DOHH2 (cell line): Measurements from ENCODE around the gene NRXN3.

Source experiments
- H3F3A ChIP-seq: fragments of 200-600 bp; sonication (generic), shearing (Covaris generic); 2 replicates; pipeline ENCODE4 v1.6.0; 2016; ENCODE audit warnings: antibody characterized with exemption, mild to moderate bottlenecking; ENCODE audit not compliant: control insufficient read depth, insufficient read depth
- H3K27ac ChIP-seq: fragments of 200-600 bp; sonication (generic); 2 replicates; pipeline ENCODE4 v1.5.1; 2014; ENCODE audit warnings: low read depth, mild to moderate bottlenecking, low read length, moderate library complexity
- H3K27me3 ChIP-seq: fragments of 200-600 bp; sonication (generic); 2 replicates; pipeline ENCODE4 v1.6.1; 2014; ENCODE audit warnings: mild to moderate bottlenecking, low read length, mixed read lengths; ENCODE audit not compliant: control insufficient read depth
- H3K36me3 ChIP-seq: fragments of 200-600 bp; sonication (generic); 2 replicates; pipeline ENCODE4 v1.6.1; 2014; ENCODE audit warnings: mild to moderate bottlenecking, low read length, moderate library complexity, mixed read lengths; ENCODE audit not compliant: control insufficient read depth
- H3K4me1 ChIP-seq: fragments of 200-600 bp; sonication (generic); 2 replicates; pipeline ENCODE4 v1.6.1; 2014; ENCODE audit warnings: mild to moderate bottlenecking, low read length, mixed read lengths; ENCODE audit not compliant: control insufficient read depth
- H3K4me2 ChIP-seq: fragments of 200-600 bp; sonication (generic); 2 replicates; pipeline ENCODE4 v1.6.0; 2014; ENCODE audit warnings: mild to moderate bottlenecking, low read length, moderate library complexity
- H3K4me3 ChIP-seq: fragments of 200-600 bp; sonication (generic); 2 replicates; pipeline ENCODE4 v1.5.1; 2014; ENCODE audit warnings: mild to moderate bottlenecking, low read length, mixed read lengths
- H3K79me2 ChIP-seq: fragments of 200-600 bp; sonication (generic); 2 replicates; pipeline ENCODE4 v1.6.1; 2014; ENCODE audit warnings: mild to moderate bottlenecking, low read length, mixed read lengths; ENCODE audit not compliant: control insufficient read depth
- H3K9me2 ChIP-seq: fragments of 200-600 bp; sonication (generic); replicated peaks from 2 replicates; pipeline ENCODE4 v1.6.1; 2014; ENCODE audit warnings: mild to moderate bottlenecking, low read length, mixed read lengths; ENCODE audit not compliant: control insufficient read depth
- H3K9me3 ChIP-seq: fragments of 200-600 bp; sonication (generic); 2 replicates; pipeline ENCODE4 v1.6.1; 2014; ENCODE audit warnings: antibody characterized with exemption, low read length, mixed read lengths; ENCODE audit not compliant: control insufficient read depth, insufficient read depth
- H4K20me1 ChIP-seq: fragments of 200-600 bp; sonication (generic); 2 replicates; pipeline ENCODE4 v1.6.0; 2014; ENCODE audit warnings: low read depth, mild to moderate bottlenecking, antibody characterized with exemption, low read length, moderate library complexity; ENCODE audit not compliant: control insufficient read depth, insufficient read depth
- EZH2phosphoT487 ChIP-seq: fragments of 200-600 bp; sonication (generic); IDR thresholded peaks from 2 replicates; pipeline ENCODE4 v1.6.1; 2017; ENCODE audit warnings: borderline replicate concordance, mild to moderate bottlenecking, antibody characterized with exemption, low read length, moderate library complexity, mixed read lengths
- TF ChIP-seq, protein P1 (sequence below): fragments of 200-600 bp; sonication (generic); IDR thresholded peaks from one replicate; pipeline ENCODE4 v1.5.1; 2014; ENCODE audit warnings: antibody characterized with exemption, mild to moderate bottlenecking, low read depth, low read length; ENCODE audit not compliant: poor library complexity, severe bottlenecking

NRXN3 gene

DNA sequence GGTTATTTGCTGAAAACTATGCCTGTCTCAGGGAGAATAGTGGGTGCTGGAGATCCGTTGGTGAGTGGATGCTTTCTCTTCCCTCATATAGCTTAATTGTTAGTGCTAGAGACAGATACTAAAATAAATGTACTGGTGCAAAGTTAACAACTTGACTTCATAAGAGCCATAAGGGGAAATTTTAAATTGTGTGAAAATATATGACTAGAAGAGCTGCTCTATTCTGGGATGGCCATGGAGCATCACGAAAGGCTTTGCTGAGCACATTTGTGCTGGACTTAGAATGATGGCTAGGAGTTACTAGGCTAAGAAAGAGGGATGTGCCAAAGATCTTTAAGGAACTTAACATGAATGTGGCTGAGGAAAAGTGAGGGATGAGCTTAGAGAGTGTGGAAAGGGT is 668.8 kb downstream of the NRXN3 start:
- Histone ChIP-seq H3K36me3 (no peaks in the 10 kb centered on the region), H3K4me2 (no peak overlapping the region), H3K4me1 (no peaks in the 10 kb centered on the region), H3K27ac (no peak overlapping the region), H3K27me3 (no peaks in the 10 kb centered on the region), H3K4me3 (no peak overlapping the region), H3K9me3 (no peaks in the 10 kb centered on the region), H4K20me1 (no peaks in the 10 kb centered on the region), H3K79me2 (no peaks in the 10 kb centered on the region), H3F3A (no peaks in the 10 kb centered on the region), H3K9me2 (no peaks in the 10 kb centered on the region)
- TF ChIP-seq, protein P1, sequence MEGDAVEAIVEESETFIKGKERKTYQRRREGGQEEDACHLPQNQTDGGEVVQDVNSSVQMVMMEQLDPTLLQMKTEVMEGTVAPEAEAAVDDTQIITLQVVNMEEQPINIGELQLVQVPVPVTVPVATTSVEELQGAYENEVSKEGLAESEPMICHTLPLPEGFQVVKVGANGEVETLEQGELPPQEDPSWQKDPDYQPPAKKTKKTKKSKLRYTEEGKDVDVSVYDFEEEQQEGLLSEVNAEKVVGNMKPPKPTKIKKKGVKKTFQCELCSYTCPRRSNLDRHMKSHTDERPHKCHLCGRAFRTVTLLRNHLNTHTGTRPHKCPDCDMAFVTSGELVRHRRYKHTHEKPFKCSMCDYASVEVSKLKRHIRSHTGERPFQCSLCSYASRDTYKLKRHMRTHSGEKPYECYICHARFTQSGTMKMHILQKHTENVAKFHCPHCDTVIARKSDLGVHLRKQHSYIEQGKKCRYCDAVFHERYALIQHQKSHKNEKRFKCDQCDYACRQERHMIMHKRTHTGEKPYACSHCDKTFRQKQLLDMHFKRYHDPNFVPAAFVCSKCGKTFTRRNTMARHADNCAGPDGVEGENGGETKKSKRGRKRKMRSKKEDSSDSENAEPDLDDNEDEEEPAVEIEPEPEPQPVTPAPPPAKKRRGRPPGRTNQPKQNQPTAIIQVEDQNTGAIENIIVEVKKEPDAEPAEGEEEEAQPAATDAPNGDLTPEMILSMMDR = no peak
- no peak for TF ChIP-seq EZH2phosphoT487

DNA sequence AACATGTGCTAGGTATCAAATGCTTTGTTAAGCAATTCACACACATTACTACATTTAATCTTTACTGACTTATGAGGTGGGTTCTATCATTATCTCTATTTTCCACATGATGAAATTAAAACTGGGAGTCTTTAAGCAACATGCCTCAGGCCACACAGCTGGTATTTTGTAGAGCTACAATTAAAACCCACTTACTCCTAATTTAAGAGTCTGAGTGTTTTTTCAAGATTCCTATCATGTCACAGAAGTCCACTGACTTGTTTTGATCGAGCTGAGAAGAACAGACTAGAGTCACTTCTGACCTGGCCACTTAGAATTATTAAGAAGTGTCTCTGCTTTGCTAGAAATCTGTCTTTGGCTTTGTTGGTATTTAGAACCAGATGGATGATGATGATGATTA is 670.7 kb downstream of the NRXN3 start:
- Histone ChIP-seq H3K79me2 (no peaks in the 10 kb centered on the region), H3K9me2 (no peaks in the 10 kb centered on the region), H3K9me3 (no peaks in the 10 kb centered on the region), H3K4me2 (no peak overlapping the region), H3K27me3 (no peaks in the 10 kb centered on the region), H3K36me3 (no peaks in the 10 kb centered on the region), H4K20me1 (no peaks in the 10 kb centered on the region), H3K4me3 (no peak overlapping the region), H3K27ac (no peak overlapping the region), H3F3A (no peaks in the 10 kb centered on the region), H3K4me1 (no peaks in the 10 kb centered on the region)
- TF ChIP-seq, protein P1 = no peak
- TF ChIP-seq EZH2phosphoT487 = no peak

DNA sequence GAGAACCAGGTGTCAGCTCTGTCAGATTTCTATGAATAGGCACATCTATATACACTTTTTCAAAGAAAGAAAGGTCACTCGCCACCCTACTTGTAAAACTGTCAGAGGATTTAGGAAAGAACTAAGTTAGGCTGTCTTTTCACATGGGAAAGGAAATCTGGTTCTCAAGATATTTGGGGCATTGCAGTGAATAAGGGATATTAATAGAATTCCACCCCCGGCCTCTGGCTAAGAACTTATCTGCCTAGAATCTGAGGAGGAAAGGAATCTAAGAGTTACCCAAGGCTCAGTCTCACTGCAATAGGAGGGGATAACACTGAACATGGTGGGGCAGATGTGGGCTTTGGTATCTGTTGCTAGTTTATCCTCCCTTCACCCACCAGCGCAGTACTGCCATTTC is 677.6 kb downstream of the NRXN3 start:
- 0 out of 2 replicates have a peak, but pooled peaks cover 3% of the 10 kb centered on the region for H3K27me3 ChIP-seq
- H3K79me2 ChIP-seq = no peaks in the 10 kb centered on the region
- no peak overlapping the region for H3K4me2 ChIP-seq
- no peak overlapping the region for H3K4me3 ChIP-seq
- no peaks in the 10 kb centered on the region for H3K9me2 ChIP-seq
- no peaks in the 10 kb centered on the region for H4K20me1 ChIP-seq
- no peaks in the 10 kb centered on the region for H3K4me1 ChIP-seq
- no peaks in the 10 kb centered on the region for H3K9me3 ChIP-seq
- H3K27ac ChIP-seq = no peak overlapping the region
- no peaks in the 10 kb centered on the region for H3K36me3 ChIP-seq
- no peaks in the 10 kb centered on the region for H3F3A ChIP-seq
- TF ChIP-seq, protein P1 = no peak
- no peak for TF ChIP-seq EZH2phosphoT487
